ENCODE data around the gene CACNA1E.
"Not testable (repeated sequence)": the region's sequence is repeated elsewhere in the genome, so short reads cannot be mapped to it uniquely, and the experiment has no call there.

The CACNA1E gene

GRCh38 chr1:181516706-181517105, 33.4 kb downstream of the CACNA1E start:
- no peak for DNase-seq (ENCODE audit: low read depth in 3 of 3)

GRCh38 chr1:181517181-181517875, 34.0 kb downstream of the CACNA1E start:
- DNase-seq (ENCODE audit: low read depth in 3 of 3) = no peak

- no peak for DNase-seq (ENCODE audit: low read depth in 3 of 3)
Measured at GRCh38 chr1:181518152-181518551, 34.8 kb downstream of the CACNA1E start.

- DNase-seq (ENCODE audit: low read depth in 3 of 3) = no peak
Measured at GRCh38 chr1:181522864-181523263, 39.5 kb downstream of the CACNA1E start.

GRCh38 chr1:181525104-181525721, 41.9 kb downstream of the CACNA1E start:
- DNase-seq (ENCODE audit: low read depth in 3 of 3) = no peak

- DNase-seq (ENCODE audit: low read depth in 3 of 3) = not testable (repeated sequence)
Measured at GRCh38 chr1:181528241-181528640, 44.9 kb downstream of the CACNA1E start.

- DNase-seq (ENCODE audit: low read depth in 3 of 3) = no peak
Measured at GRCh38 chr1:181531441-181531840, 48.1 kb downstream of the CACNA1E start.

- no peak for DNase-seq (ENCODE audit: low read depth in 3 of 3)
Measured at GRCh38 chr1:181531951-181532600, 48.8 kb downstream of the CACNA1E start.

GRCh38 chr1:181538836-181539235, 55.5 kb downstream of the CACNA1E start:
- DNase-seq (ENCODE audit: low read depth in 3 of 3) = no peak

GRCh38 chr1:181541458-181541857, 58.1 kb downstream of the CACNA1E start:
- DNase-seq (ENCODE audit: low read depth in 3 of 3) = no peak

- no peak for DNase-seq (ENCODE audit: low read depth in 3 of 3)
Measured at GRCh38 chr1:181541947-181542346, 58.6 kb downstream of the CACNA1E start.

- not testable (repeated sequence) for DNase-seq (ENCODE audit: low read depth in 3 of 3)
Measured at GRCh38 chr1:181542406-181542805, 59.1 kb downstream of the CACNA1E start.

GRCh38 chr1:181545395-181545794, 62.1 kb downstream of the CACNA1E start:
- no peak for DNase-seq (ENCODE audit: low read depth in 3 of 3)

GRCh38 chr1:181548497-181548896, 65.2 kb downstream of the CACNA1E start:
- DNase-seq (ENCODE audit: low read depth in 3 of 3) = no peak

- DNase-seq (ENCODE audit: low read depth in 3 of 3) = no peak
Measured at GRCh38 chr1:181551249-181551648, 67.9 kb downstream of the CACNA1E start.

- DNase-seq (ENCODE audit: low read depth in 3 of 3) = no peak
Measured at GRCh38 chr1:181551754-181552153, 68.4 kb downstream of the CACNA1E start.

GRCh38 chr1:181554465-181554864, 71.1 kb downstream of the CACNA1E start:
- no peak for DNase-seq (ENCODE audit: low read depth in 3 of 3)

- DNase-seq (ENCODE audit: low read depth in 3 of 3) = no peak
Measured at GRCh38 chr1:181556631-181557030, 73.3 kb downstream of the CACNA1E start.

- DNase-seq (ENCODE audit: low read depth in 3 of 3) = no peak
Measured at GRCh38 chr1:181557313-181557712, 74.0 kb downstream of the CACNA1E start.

- no peak for DNase-seq (ENCODE audit: low read depth in 3 of 3)
Measured at GRCh38 chr1:181558416-181558815, 75.1 kb downstream of the CACNA1E start.

GRCh38 chr1:181559142-181559541, 75.8 kb downstream of the CACNA1E start:
- DNase-seq (ENCODE audit: low read depth in 3 of 3) = no peak

- no peak for DNase-seq (ENCODE audit: low read depth in 3 of 3)
Measured at GRCh38 chr1:181562395-181562794, 79.1 kb downstream of the CACNA1E start.

GRCh38 chr1:181568736-181569135, 85.4 kb downstream of the CACNA1E start:
- no peak for DNase-seq (ENCODE audit: low read depth in 3 of 3)
